CD14-positive monocyte (primary cell): ENCODE data around the gene GATA3. TPM values are rescaled to one million over a fixed set of nuclear protein-coding genes. Genes with fewer than 3 reads are reported as not detected.
A peak's percentile ranks its signal among the peaks of the same experiment; 100 is the strongest.

ENCODE experiments used
- DNase-seq, 3 donors: peaks; one replicate each; pipeline ENCODE4 v3.0.0-alpha.2; 2011 to 2022
- H2AFZ ChIP-seq: 2 replicates; pipeline ENCODE4 v1.6.0; 2012; ENCODE audit warnings: mild to moderate bottlenecking, low read depth, low read length, inconsistent platforms; ENCODE audit not compliant: insufficient read depth, poor library complexity, severe bottlenecking
- H3K27ac ChIP-seq, 2 donors: 1 replicate in 1 of 2; 2 replicates in 1 of 2; pipeline ENCODE4 v1.5.1; 2012 to 2013; ENCODE audit warnings: low read length in 2 of 2, control low read depth in 1 of 2, inconsistent platforms in 1 of 2, low read depth in 1 of 2, mild to moderate bottlenecking in 1 of 2
- H3K27me3 ChIP-seq, 2 donors: one replicate each; pipeline versions ENCODE4 v1.6.0 to v1.6.1; 2011 to 2013; ENCODE audit warnings: low read length in 2 of 2; ENCODE audit not compliant: control insufficient read depth in 2 of 2, insufficient read depth in 2 of 2
- H3K36me3 ChIP-seq, 2 donors: replicated peaks in 1 of 2; 1 replicate in 1 of 2; 2 replicates in 1 of 2; pipeline versions ENCODE4 v1.5.1 to v1.6.1; 2012 to 2013; ENCODE audit warnings: low read length in 2 of 2, control low read depth in 1 of 2, inconsistent platforms in 1 of 2, mild to moderate bottlenecking in 1 of 2; ENCODE audit not compliant: insufficient read depth in 2 of 2, control insufficient read depth in 1 of 2
- H3K4me1 ChIP-seq, 2 donors: 1 replicate in 1 of 2; 2 replicates in 1 of 2; pipeline versions ENCODE4 v1.5.1 to v1.6.1; 2012 to 2013; ENCODE audit warnings: low read length in 2 of 2, control low read depth in 1 of 2, inconsistent platforms in 1 of 2, mild to moderate bottlenecking in 1 of 2, moderate library complexity in 1 of 2; ENCODE audit not compliant: insufficient read depth in 2 of 2, control insufficient read depth in 1 of 2
- H3K4me2 ChIP-seq: replicated peaks from 2 replicates; pipeline ENCODE3; 2012; ENCODE audit warnings: low read length, moderate library complexity, mild to moderate bottlenecking; ENCODE audit not compliant: poor library complexity, severe bottlenecking; ENCODE audit errors: extremely low read depth
- H3K4me3 ChIP-seq, 3 experiments: fragments of 200-600 bp in 1 of 3; sonication (generic) in 1 of 3; replicated peaks in 1 of 3; 1 replicate in 2 of 3; 2 replicates in 1 of 3; pipeline ENCODE4 v1.5.1; 2011 to 2013; ENCODE audit warnings: low read length in 3 of 3, mild to moderate bottlenecking in 3 of 3, control low read depth in 2 of 3, low read depth in 2 of 3, inconsistent platforms in 1 of 3, moderate library complexity in 1 of 3
- H3K79me2 ChIP-seq: 2 replicates; pipeline ENCODE4 v1.6.0; 2012; ENCODE audit warnings: mild to moderate bottlenecking, control low read depth, inconsistent platforms, low read length, moderate library complexity; ENCODE audit not compliant: insufficient read depth
- H3K9ac ChIP-seq: 2 replicates; pipeline ENCODE4 v1.6.0; 2017; ENCODE audit warnings: low read length, mild to moderate bottlenecking; ENCODE audit not compliant: insufficient read depth, poor library complexity, severe bottlenecking
- H3K9me3 ChIP-seq, 2 donors: replicated peaks in 1 of 2; 1 replicate in 1 of 2; 2 replicates in 1 of 2; pipeline versions ENCODE4 v1.5.1 to v1.6.1; 2012 to 2013; ENCODE audit warnings: low read length in 2 of 2, control low read depth in 1 of 2; ENCODE audit not compliant: control insufficient read depth in 1 of 2, insufficient read depth in 1 of 2
- H4K20me1 ChIP-seq: 2 replicates; pipeline ENCODE4 v1.6.0; 2012; ENCODE audit warnings: mild to moderate bottlenecking, low read length, control low read depth, moderate library complexity; ENCODE audit not compliant: insufficient read depth
- H3K27ac Mint-ChIP-seq, 7 donors: one replicate each; pipeline ENCODE4 v1.8.0; 2020; ENCODE audit warnings: mild to moderate bottlenecking in 7 of 7, mixed read lengths in 7 of 7, moderate library complexity in 6 of 7, inconsistent platforms in 2 of 7
- H3K27me3 Mint-ChIP-seq, 3 donors: one replicate each; pipeline ENCODE4 v1.8.0; 2021 to 2022; ENCODE audit warnings: low read depth in 3 of 3, mild to moderate bottlenecking in 3 of 3, mixed read lengths in 3 of 3, moderate library complexity in 3 of 3, inconsistent platforms in 1 of 3
- H3K36me3 Mint-ChIP-seq, 2 donors: one replicate each; pipeline ENCODE4 v1.8.0; 2020; ENCODE audit warnings: mixed read lengths in 2 of 2, inconsistent platforms in 1 of 2, mild to moderate bottlenecking in 1 of 2
- H3K4me1 Mint-ChIP-seq: one replicate; pipeline ENCODE4 v1.8.0; 2020; ENCODE audit warnings: mild to moderate bottlenecking, mixed read lengths
- H3K4me3 Mint-ChIP-seq, 2 donors: one replicate each; pipeline ENCODE4 v1.8.0; 2020; ENCODE audit warnings: mild to moderate bottlenecking in 2 of 2, mixed read lengths in 2 of 2, moderate library complexity in 1 of 2
- H3K9me3 Mint-ChIP-seq, 7 donors: one replicate each; pipeline ENCODE4 v1.8.0; 2020 to 2022; ENCODE audit warnings: mixed read lengths in 7 of 7, mild to moderate bottlenecking in 6 of 7, moderate library complexity in 6 of 7, inconsistent platforms in 2 of 7
- whole genome bisulfite sequencing: methylation state at CpG from one replicate; pipeline ENCODE4 v1.1.5; 2013; ENCODE audit warnings: missing lambda C conversion rate; ENCODE audit not compliant: insufficient coverage; 5-methylcytosine and 5-hydroxymethylcytosine counted together
- intact Hi-C, 2 donors: fragments of 100-400 bp; cut with micrococcal nuclease; formaldehyde crosslinking; loops; one replicate each; pipeline versions ENCODE4 v1.15.0 to v1.15.1; 2023
- polyA plus RNA-seq, 3 donors: library from polyadenylated mRNA; depleted of rRNA in 1 of 3; unstranded in 2 of 3; stranded (reverse) in 1 of 3; fragments of 300-500 nt in 2 of 3; fragments of >200 nt in 1 of 3; fragmentation: Illumina TruSeq in 2 of 3; gene quantifications; 1 replicate in 2 of 3; 2 replicates in 1 of 3; pipeline ENCODE4 v1.2.3, GENCODE V29; 2012 to 2021
- TF ChIP-seq, protein P1 (sequence below): fragments of 200-600 bp; IDR thresholded peaks from one replicate; pipeline ENCODE4 v1.8.0; 2022; ENCODE audit warnings: antibody characterized with exemption, mild to moderate bottlenecking

GATA3 gene
- polyA plus RNA-seq, 3 donors = 0.07 to 0.08 TPM; not detected in 1

DNA sequence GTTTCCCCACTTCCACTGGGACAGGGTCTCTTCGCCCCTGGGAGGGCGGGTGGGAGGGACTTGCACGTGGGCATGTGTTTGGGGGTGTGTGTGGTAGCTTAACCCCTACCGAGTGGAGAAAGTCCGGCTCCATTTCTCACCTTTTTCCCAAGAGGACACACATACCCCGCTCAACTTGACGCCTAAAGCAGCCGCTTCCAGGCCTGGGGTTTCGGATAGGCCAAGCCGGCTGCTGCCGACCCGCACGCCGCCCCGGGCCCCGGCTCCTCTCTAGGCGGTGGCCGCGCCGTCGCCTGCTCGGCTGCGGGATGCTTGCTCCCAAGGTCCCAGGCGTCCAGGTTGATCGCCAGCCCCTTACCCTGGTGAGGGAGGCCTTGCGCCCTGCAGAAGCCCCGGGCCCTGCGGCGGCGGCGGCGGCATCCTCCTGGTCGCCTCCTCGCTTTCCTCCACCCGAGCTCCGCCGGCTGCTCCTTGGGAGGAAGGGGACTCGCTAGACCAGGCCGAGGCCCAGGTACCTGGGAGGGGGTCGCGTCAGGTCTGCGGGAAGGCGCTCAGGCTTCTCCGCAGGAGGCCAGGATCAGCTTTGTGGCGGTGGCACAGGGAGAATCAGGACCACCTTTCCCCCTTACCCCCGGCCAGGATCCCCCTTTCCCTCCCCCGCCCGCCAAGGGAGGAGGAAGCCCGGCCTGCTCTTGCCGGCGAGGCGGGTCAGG lies 3.2 kb upstream of the GATA3 start:
- intact Hi-C loops = no loop called here
- H2AFZ ChIP-seq = no peak overlapping the region
- no peaks in the 10 kb centered on the region for H4K20me1 ChIP-seq
- H3K36me3 ChIP-seq = no peaks in the 10 kb centered on the region
- H3K4me3 ChIP-seq = no peak overlapping the region
- H3K79me2 ChIP-seq = no peaks in the 10 kb centered on the region
- DNase-seq = no peak
- Mint-ChIP-seq H3K36me3 (peaks cover 7 to 13% of the 10 kb centered on the region in 2 donors), H3K4me1 (peaks cover 39% of the 10 kb centered on the region), H3K9me3 (peaks cover 0 to 36% (median 30%) of the 10 kb centered on the region in 7 donors), H3K27me3 (peaks cover 83 to 98% (median 84%) of the 10 kb centered on the region in 3 donors), H3K27ac (no peak overlapping the region), H3K4me3 (peak overlapping the region in 1 of 2 donors; percentile 39)
- TF ChIP-seq, protein P1, sequence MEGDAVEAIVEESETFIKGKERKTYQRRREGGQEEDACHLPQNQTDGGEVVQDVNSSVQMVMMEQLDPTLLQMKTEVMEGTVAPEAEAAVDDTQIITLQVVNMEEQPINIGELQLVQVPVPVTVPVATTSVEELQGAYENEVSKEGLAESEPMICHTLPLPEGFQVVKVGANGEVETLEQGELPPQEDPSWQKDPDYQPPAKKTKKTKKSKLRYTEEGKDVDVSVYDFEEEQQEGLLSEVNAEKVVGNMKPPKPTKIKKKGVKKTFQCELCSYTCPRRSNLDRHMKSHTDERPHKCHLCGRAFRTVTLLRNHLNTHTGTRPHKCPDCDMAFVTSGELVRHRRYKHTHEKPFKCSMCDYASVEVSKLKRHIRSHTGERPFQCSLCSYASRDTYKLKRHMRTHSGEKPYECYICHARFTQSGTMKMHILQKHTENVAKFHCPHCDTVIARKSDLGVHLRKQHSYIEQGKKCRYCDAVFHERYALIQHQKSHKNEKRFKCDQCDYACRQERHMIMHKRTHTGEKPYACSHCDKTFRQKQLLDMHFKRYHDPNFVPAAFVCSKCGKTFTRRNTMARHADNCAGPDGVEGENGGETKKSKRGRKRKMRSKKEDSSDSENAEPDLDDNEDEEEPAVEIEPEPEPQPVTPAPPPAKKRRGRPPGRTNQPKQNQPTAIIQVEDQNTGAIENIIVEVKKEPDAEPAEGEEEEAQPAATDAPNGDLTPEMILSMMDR = no peak
- WGBS = 4% methylated on average over 33 of the region's 52 CpGs
- H3K4me2 ChIP-seq = no peak overlapping the region
- H3K27ac ChIP-seq = no peak overlapping the region
- H3K27me3 ChIP-seq = peaks cover 83 to 97% of the 10 kb centered on the region in 2 donors
- H3K9me3 ChIP-seq = peaks cover 7 to 53% of the 10 kb centered on the region in 2 donors
- no peak overlapping the region for H3K9ac ChIP-seq
- peaks cover 29 to 45% of the 10 kb centered on the region in 2 donors for H3K4me1 ChIP-seq

- peaks cover 83 to 97% of the 10 kb centered on the region in 2 donors for H3K27me3 ChIP-seq
- TF ChIP-seq, protein P1 = no peak
- no peaks in the 10 kb centered on the region for H4K20me1 ChIP-seq
Observed at GRCh38 chr10:8051851-8052257, 2.6 kb upstream of the GATA3 start.

More at GRCh38 chr10:8051851-8052257, 2.6 kb upstream of the GATA3 start:
- Histone ChIP-seq H3K9me3 (peaks cover 7 to 52% of the 10 kb centered on the region in 2 donors), H3K36me3 (no peaks in the 10 kb centered on the region), H3K4me3 (no peak overlapping the region), H3K9ac (no peak overlapping the region), H3K27ac (no peak overlapping the region), H3K4me1 (peaks cover 29 to 49% of the 10 kb centered on the region in 2 donors), H2AFZ (no peak overlapping the region), H3K4me2 (no peak overlapping the region), H3K79me2 (no peaks in the 10 kb centered on the region)
- Mint-ChIP-seq H3K4me3 (peak overlapping the region; percentile 12 to 86), H3K4me1 (peaks cover 45% of the 10 kb centered on the region), H3K27ac (no peak overlapping the region), H3K27me3 (peaks cover 83 to 98% (median 84%) of the 10 kb centered on the region in 3 donors), H3K9me3 (peaks cover 0 to 39% (median 30%) of the 10 kb centered on the region in 7 donors), H3K36me3 (peaks cover 7 to 15% of the 10 kb centered on the region in 2 donors)
- no peak for DNase-seq
- 2% methylated on average over 27 of the region's 29 CpGs for WGBS
- intact Hi-C loops = no loop called here
